K562 (cell line): ENCODE results near the gene C2orf92. TPM values are rescaled to one million over a fixed set of nuclear protein-coding genes. Genes with fewer than 3 reads are reported as not detected.

Source experiments
- ATAC-seq: fragments of 200-7000 bp; cut with Tn5 transposase; 3 replicates; pipeline ENCODE4 v1.9.1; 2020; ENCODE audit warnings: moderate library complexity
- BruUV-seq: library from RNA; stranded (reverse); fragments of 400-500 nt; replicated peaks from 2 replicates; lab custom pipeline; 2021; lab: Mats Ljungman, UMichigan
- CTCF ChIA-PET: fragments of 300-600 bp; formaldehyde crosslinking; extraction: SDS; loops from one replicate; lab custom pipeline; 2021; ENCODE audit warnings: low intra/inter-chr PET ratio; lab: Yijun Ruan, JAX
- POLR2A ChIA-PET: fragments of 300-600, 350-650 bp; sonication (Branson Sonifier 250); formaldehyde crosslinking; extraction: SDS; loops from one replicate; lab custom pipeline; 2021; ENCODE audit warnings: antibody characterized with exemption, inconsistent platforms; lab: Yijun Ruan, JAX
- DNase-seq, 4 experiments: peaks; one replicate each; pipeline versions ENCODE4 v3.0.0 to v3.0.0-alpha.2; 2011 to 2018; ENCODE audit warnings: low spot score in 3 of 4, mixed read lengths in 3 of 4; ENCODE audit errors: extremely low read depth in 1 of 4
- FAIRE-seq: peaks from 2 replicates; lab custom pipeline; 2011; peaks lifted over from hg19 to GRCh38; lab: Jason Lieb, UNC
- H2AFZ ChIP-seq: 2 replicates; pipeline ENCODE4 v1.6.0; 2011; ENCODE audit warnings: low read depth, low read length, control low read depth, inconsistent platforms
- H3K27ac ChIP-seq: fragments of 200-600 bp; 3 replicates; pipeline ENCODE4 v1.8.0; 2011; ENCODE audit warnings: low read depth, mild to moderate bottlenecking, control low read depth, inconsistent platforms, low read length, moderate library complexity, mixed read lengths; ENCODE audit errors: extremely low read depth
- H3K27me3 ChIP-seq, 2 experiments: fragments of 300-600 bp in 1 of 2; 2 replicates in 1 of 2; 3 replicates in 1 of 2; pipeline versions ENCODE4 v1.6.0 to v1.8.0; 2011; ENCODE audit warnings: inconsistent platforms in 2 of 2, low read length in 2 of 2, mild to moderate bottlenecking in 1 of 2, mixed read lengths in 1 of 2, moderate library complexity in 1 of 2; ENCODE audit not compliant: control insufficient read depth in 2 of 2, insufficient read depth in 2 of 2
- H3K36me3 ChIP-seq: fragments of 300-600 bp; 3 replicates; pipeline ENCODE4 v1.8.0; 2011; ENCODE audit warnings: mild to moderate bottlenecking, low read length, inconsistent platforms; ENCODE audit not compliant: control insufficient read depth, insufficient read depth
- H3K4me1 ChIP-seq, 2 experiments: fragments of 200-600 bp in 1 of 2; replicated peaks in 1 of 2; 2 replicates in 1 of 2; 3 replicates in 1 of 2; pipeline versions ENCODE4 v1.5.1 to v1.8.0; 2011; ENCODE audit warnings: inconsistent platforms in 2 of 2, low read length in 2 of 2, mild to moderate bottlenecking in 1 of 2, mixed read lengths in 1 of 2, moderate library complexity in 1 of 2; ENCODE audit not compliant: control insufficient read depth in 2 of 2, insufficient read depth in 2 of 2
- H3K4me2 ChIP-seq: 2 replicates; pipeline ENCODE4 v1.6.1; 2011; ENCODE audit warnings: low read length, control low read depth, inconsistent platforms, mixed read lengths; ENCODE audit not compliant: insufficient read depth
- H3K4me3 ChIP-seq: fragments of 200-600 bp; sonication (generic), shearing (Covaris generic); 2 replicates; pipeline ENCODE4 v1.5.1; 2016; ENCODE audit warnings: control low read depth, inconsistent platforms
- H3K79me2 ChIP-seq: fragments of 200-600 bp; 3 replicates; pipeline ENCODE4 v1.8.0; 2011; ENCODE audit warnings: low read length, inconsistent platforms; ENCODE audit not compliant: control insufficient read depth, insufficient read depth
- H3K9ac ChIP-seq, 2 experiments: 2 replicates each; pipeline versions ENCODE4 v1.6.0 to v1.6.1; 2011; ENCODE audit warnings: low read depth in 2 of 2, low read length in 2 of 2, control low read depth in 1 of 2, inconsistent platforms in 1 of 2, mild to moderate bottlenecking in 1 of 2, mixed read lengths in 1 of 2; ENCODE audit not compliant: insufficient read depth in 1 of 2
- H3K9me1 ChIP-seq: one replicate; pipeline ENCODE4 v1.6.0; 2011; ENCODE audit warnings: inconsistent platforms, mild to moderate bottlenecking, low read length, moderate library complexity; ENCODE audit not compliant: control insufficient read depth, insufficient read depth
- H3K9me3 ChIP-seq: replicated peaks from 2 replicates; pipeline ENCODE4 v1.5.1; 2011; ENCODE audit warnings: low read depth, low read length, inconsistent platforms; ENCODE audit not compliant: control insufficient read depth, insufficient read depth
- H4K20me1 ChIP-seq: replicated peaks from 2 replicates; pipeline ENCODE4 v1.6.1; 2011; ENCODE audit warnings: low read length, inconsistent platforms, mixed read lengths; ENCODE audit not compliant: control insufficient read depth, insufficient read depth
- BRCA1 ChIP-seq, 2 experiments: fragments of 450-650 bp in 1 of 2; sonication (generic) in 1 of 2; formaldehyde crosslinking in 1 of 2; IDR thresholded peaks; 2 replicates each; pipeline versions ENCODE4 v1.5.0 to v1.6.1; 2017 to 2020; ENCODE audit warnings: mild to moderate bottlenecking in 1 of 2, missing genetic modification reagents in 1 of 2
- ERF ChIP-seq: fragments of 450-650 bp; formaldehyde crosslinking; IDR thresholded peaks from 2 replicates; pipeline ENCODE4 v1.4.0; 2020; ENCODE audit warnings: mild to moderate bottlenecking, mixed read lengths
- GATA2 ChIP-seq: sonication (generic); formaldehyde crosslinking; IDR thresholded peaks from 2 replicates; pipeline ENCODE4 v1.4.0; 2020; ENCODE audit warnings: mild to moderate bottlenecking, missing genetic modification reagents
- HLTF ChIP-seq: fragments of 450-650 bp; IDR thresholded peaks from 2 replicates; pipeline ENCODE4 v1.6.1; 2016
- HSF4 ChIP-seq: fragments of 250-450 bp; sonication (Bioruptor Pico); IDR thresholded peaks from 2 replicates; pipeline ENCODE4 v2.1.2; 2022; ENCODE audit warnings: mild to moderate bottlenecking, moderate library complexity, borderline replicate concordance
- MCM5 ChIP-seq: fragments of 450-650 bp; IDR thresholded peaks from 2 replicates; pipeline ENCODE4 v1.6.1; 2016; ENCODE audit warnings: low read depth
- POLR2AphosphoS5 ChIP-seq: IDR thresholded peaks from 2 replicates; pipeline ENCODE4 v1.6.1; 2011; ENCODE audit warnings: mild to moderate bottlenecking, low read depth, low read length, moderate library complexity; ENCODE audit not compliant: control insufficient read depth, insufficient read depth
- RFX1 ChIP-seq: fragments of 450-650 bp; IDR thresholded peaks from 2 replicates; pipeline ENCODE4 v1.6.1; 2016; ENCODE audit warnings: mild to moderate bottlenecking, moderate library complexity
- SREBF2 ChIP-seq: sonication (generic); formaldehyde crosslinking; IDR thresholded peaks from 2 replicates; pipeline ENCODE4 v1.4.0; 2020; ENCODE audit warnings: mild to moderate bottlenecking, missing genetic modification reagents
- ZNF175 ChIP-seq: fragments of 200-800 bp; sonication (Bioruptor generic); IDR thresholded peaks from 2 replicates; pipeline ENCODE4 v1.6.1; 2016; ENCODE audit warnings: low read depth, mild to moderate bottlenecking, missing genetic modification characterization, missing compliant biosample characterization
- WGBS: fragments of 100-300 bp; shearing (Covaris generic); methylation state at CpG from one replicate; pipeline ENCODE4 v1.1.6; 2016; ENCODE audit warnings: low coverage, mixed read lengths; ENCODE audit not compliant: insufficient coverage; ENCODE audit errors: missing lambda C conversion rate; 5-methylcytosine and 5-hydroxymethylcytosine counted together
- in situ Hi-C: fragments of 300-500 bp; cut with MboI; formaldehyde crosslinking; loops from 4 replicates; pipeline ENCODE4 v1.15.0; 2018; ENCODE audit warnings: inconsistent platforms, mixed read lengths
- intact Hi-C: fragments of 100-400 bp; cut with micrococcal nuclease; formaldehyde crosslinking; loops from 2 replicates; pipeline ENCODE4 v1.14.2; 2022
- polyA plus RNA-seq, 8 experiments: library from polyadenylated mRNA; depleted of rRNA in 4 of 8; stranded (reverse) in 5 of 8; unstranded in 3 of 8; fragments of >200 nt; fragmentation: Nextera tagmentation in 2 of 8; fragmentation: Illumina TruSeq in 1 of 8; extraction: Ambion mirVana in 2 of 8; extraction: Trizol in 1 of 8; gene quantifications; 2 replicates each; pipeline versions ENCODE4 v1.2.1 to v1.2.3, GENCODE V29; 2011 to 2014; ENCODE audit warnings: inconsistent platforms in 1 of 8, missing spikeins in 1 of 8
- total RNA-seq, 7 experiments: library from RNA; depleted of rRNA in 6 of 7; stranded (reverse); fragments of >200 nt in 6 of 7; fragmentation: Illumina TruSeq in 2 of 7; extraction: Trizol in 2 of 7; gene quantifications; 2 replicates each; pipeline versions ENCODE4 v1.2.1 to v1.2.3, GENCODE V29; 2011 to 2021; ENCODE audit warnings: low replicate concordance in 1 of 7

C2orf92 gene
- total and polyA plus RNA-seq, 9 of the 15 experiments (the other 6 are each of a cell fraction or from before 2014, with no cell fraction given) = 0.65 to 6.8 (median 3.6) TPM

DNA sequence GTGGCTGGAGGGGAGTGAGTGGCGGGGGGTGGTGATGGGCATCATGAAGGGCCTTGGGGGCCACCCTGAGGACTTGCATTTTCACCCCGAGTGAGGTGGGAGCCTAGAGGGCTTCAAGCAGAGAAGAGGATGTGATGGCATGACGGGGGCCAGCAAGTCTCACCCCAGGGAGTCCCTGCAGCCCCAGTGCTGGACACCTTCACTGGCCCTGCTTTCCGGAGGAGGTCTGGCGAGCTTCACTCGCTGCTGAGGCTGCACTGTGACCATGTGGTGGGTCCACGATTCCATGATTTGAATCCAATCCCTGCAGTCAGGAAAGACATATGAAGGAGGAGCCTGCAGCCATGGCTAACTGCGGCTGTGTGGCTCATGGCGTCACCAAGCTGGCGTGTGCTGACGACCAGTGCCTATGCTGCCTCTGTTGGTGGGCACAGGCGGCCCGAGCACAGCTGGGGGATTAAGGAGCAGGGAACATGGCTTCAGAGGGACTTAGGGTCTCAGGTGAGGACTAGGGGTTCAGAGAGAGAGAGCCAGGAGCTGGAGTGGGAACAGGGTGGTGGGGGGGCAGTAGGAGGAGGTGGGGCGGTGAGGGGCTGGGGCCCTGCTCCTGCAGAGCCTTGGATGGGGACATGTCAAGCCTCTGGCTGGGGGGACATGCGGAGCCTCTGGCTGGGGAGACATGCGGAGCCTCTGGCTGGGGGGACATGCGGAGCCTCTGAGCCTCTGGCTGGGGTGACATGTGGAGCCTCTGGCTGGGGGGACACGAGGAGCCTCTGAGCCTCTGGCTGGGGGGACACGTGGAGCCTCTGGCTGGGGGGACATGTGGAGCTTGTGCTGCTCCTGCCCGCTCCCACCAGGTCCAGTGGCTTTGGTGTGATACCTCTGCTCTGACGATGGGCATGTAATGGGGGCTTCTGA, 47.4 kb downstream of the C2orf92 start:
- in situ Hi-C loops = no loop called here
- WGBS = 43% methylated on average over 13 of the region's 21 CpGs
- DNase-seq = no peak

More for the DNA sequence above, 47.4 kb downstream of the C2orf92 start:
- BruUV-seq = no TSS peak
- peaks cover 3% of the 10 kb centered on the region for H3K9me1 ChIP-seq
- peaks cover 7 to 30% of the 10 kb centered on the region in 2 experiments; a peak in 4 of 5 replicates for H3K4me1 ChIP-seq
- peaks cover 4% of the 10 kb centered on the region; the same call in 1 of the 2 replicates for H4K20me1 ChIP-seq
- H3K9ac ChIP-seq = peak overlapping the region in 1 of 2 experiments; percentile 52; a peak in 1 of 4 replicates
- peaks cover 0 to 10% of the 10 kb centered on the region in 2 experiments; a peak in 2 of 5 replicates for H3K27me3 ChIP-seq
- no peak overlapping the region for H3K4me2 ChIP-seq
- no peak for TF ChIP-seq SREBF2 (CRISPR knock-in tag)
- TF ChIP-seq RFX1 = no peak
- no peak for TF ChIP-seq BRCA1 (IDR thresholded peaks at IDR 0.05)
- no peak for TF ChIP-seq BRCA1 (CRISPR knock-in tag; IDR thresholded peaks at IDR 0.05)
- no peak for TF ChIP-seq HSF4 (CRISPR knock-in tag)
- TF ChIP-seq POLR2AphosphoS5 = no peak
- no peak for TF ChIP-seq HLTF
- TF ChIP-seq ZNF175 (CRISPR knock-in tag) = no peak
- no peak for TF ChIP-seq GATA2
- no peak for TF ChIP-seq MCM5
- no peak for TF ChIP-seq ERF
- H3K79me2 ChIP-seq = no peaks in the 10 kb centered on the region
- ChIA-PET POLR2A (interaction anchor here (1.7 kb wide), 1 partner anchor 53 kb away, joined by 3 read pairs; the partner anchor contains the start of gene ACTR1B), CTCF (no interaction called here)
- H3K36me3 ChIP-seq = no peaks in the 10 kb centered on the region
- ATAC-seq (no peak), FAIRE-seq (no peak)
- intact Hi-C loops = no loop called here
- H3K9me3 ChIP-seq = no peaks in the 10 kb centered on the region
- no peak overlapping the region for H3K27ac ChIP-seq
- H2AFZ ChIP-seq = peak overlapping the region; percentile 68
- H3K4me3 ChIP-seq = no peak overlapping the region
